H1 (cell line): Measurements from ENCODE around the gene FOSL2. TPM values are rescaled to one million over a fixed set of nuclear protein-coding genes. Genes with fewer than 3 reads are reported as not detected.

Source experiments
- CTCF ChIA-PET: fragments of 300-600 bp; sonication (Branson Sonifier 250); formaldehyde crosslinking; loops from one replicate; lab custom pipeline; 2021; ENCODE audit not compliant: partially characterized antibody; lab: Charles Lee
- POLR2A ChIA-PET: fragments of 300-600 bp; sonication (Branson Sonifier 250); formaldehyde crosslinking; loops from one replicate; lab custom pipeline; 2021; ENCODE audit warnings: inconsistent platforms; ENCODE audit not compliant: partially characterized antibody; lab: Charles Lee
- DNase-seq, 2 experiments: peaks; one replicate each; pipeline versions ENCODE4 v3.0.0 to v3.0.0-alpha.2; 2010 to 2022; ENCODE audit warnings: low spot score in 2 of 2, low read depth in 1 of 2, mixed read lengths in 1 of 2
- FAIRE-seq: peaks from 2 replicates; lab custom pipeline; 2011; peaks lifted over from hg19 to GRCh38; lab: Jason Lieb, UNC
- H2AFZ ChIP-seq: 2 replicates; pipeline ENCODE4 v1.8.1; 2012; ENCODE audit warnings: low read length, inconsistent platforms
- H2AK5ac ChIP-seq: 2 replicates; pipeline ENCODE4 v1.6.1; 2013; ENCODE audit warnings: low read depth, low read length
- H2BK120ac ChIP-seq: replicated peaks from 2 replicates; pipeline ENCODE3; 2013; ENCODE audit warnings: low read depth, low read length, inconsistent platforms
- H2BK12ac ChIP-seq: 2 replicates; pipeline ENCODE4 v1.6.1; 2013; ENCODE audit warnings: low read depth, low read length
- H2BK15ac ChIP-seq: 2 replicates; pipeline ENCODE4 v1.6.1; 2013; ENCODE audit warnings: low read length
- H2BK20ac ChIP-seq: 2 replicates; pipeline ENCODE4 v1.6.1; 2013; ENCODE audit warnings: low read length
- H2BK5ac ChIP-seq: 2 replicates; pipeline ENCODE4 v1.6.1; 2013; ENCODE audit warnings: low read depth, low read length
- H3K14ac ChIP-seq: 2 replicates; pipeline ENCODE4 v1.6.1; 2013; ENCODE audit warnings: inconsistent platforms; ENCODE audit not compliant: insufficient read length
- H3K18ac ChIP-seq: 2 replicates; pipeline ENCODE4 v1.6.1; 2013; ENCODE audit warnings: low read length; ENCODE audit errors: extremely low read depth
- H3K23ac ChIP-seq: 2 replicates; pipeline ENCODE4 v1.6.1; 2013; ENCODE audit warnings: inconsistent platforms; ENCODE audit not compliant: insufficient read length
- H3K23me2 ChIP-seq: 2 replicates; pipeline ENCODE4 v1.6.1; 2013; ENCODE audit warnings: low read depth, low read length
- H3K27ac ChIP-seq: 2 replicates; pipeline ENCODE4 v1.6.1; 2011; ENCODE audit warnings: low read depth, low read length, inconsistent platforms
- H3K27me3 ChIP-seq, 4 experiments: replicated peaks in 1 of 4; 1 replicate in 1 of 4; 2 replicates in 3 of 4; pipeline versions ENCODE4 v1.6.1 to v1.8.1; 2011 to 2013; ENCODE audit warnings: low read length in 3 of 4, mild to moderate bottlenecking in 3 of 4, inconsistent platforms in 2 of 4, mixed read lengths in 2 of 4, moderate library complexity in 1 of 4; ENCODE audit not compliant: control insufficient read depth in 3 of 4, insufficient read depth in 3 of 4; ENCODE audit errors: extremely low read depth in 1 of 4
- H3K36me3 ChIP-seq, 4 experiments: 2 replicates each; pipeline versions ENCODE4 v1.6.1 to v1.8.1; 2011 to 2013; ENCODE audit warnings: mild to moderate bottlenecking in 4 of 4, low read length in 3 of 4, moderate library complexity in 2 of 4, control low read depth in 1 of 4, inconsistent platforms in 1 of 4; ENCODE audit not compliant: insufficient read depth in 4 of 4, control insufficient read depth in 2 of 4
- H3K4ac ChIP-seq: replicated peaks from 2 replicates; pipeline ENCODE3; 2013; ENCODE audit warnings: low read length, low read depth, mixed read lengths, inconsistent platforms; ENCODE audit not compliant: insufficient read length
- H3K4me1 ChIP-seq, 4 experiments: replicated peaks in 1 of 4; 1 replicate in 1 of 4; 2 replicates in 3 of 4; pipeline versions ENCODE4 v1.6.1 to v1.8.1; 2011 to 2013; ENCODE audit warnings: low read length in 3 of 4, inconsistent platforms in 2 of 4, mixed read lengths in 1 of 4; ENCODE audit not compliant: insufficient read depth in 4 of 4, control insufficient read depth in 3 of 4
- H3K4me2 ChIP-seq, 2 experiments: 2 replicates each; pipeline versions ENCODE4 v1.6.1 to v1.8.1; 2011 to 2013; ENCODE audit warnings: low read depth in 2 of 2, low read length in 2 of 2, control low read depth in 1 of 2, inconsistent platforms in 1 of 2, mild to moderate bottlenecking in 1 of 2; ENCODE audit not compliant: insufficient read depth in 1 of 2
- H3K4me3 ChIP-seq, 4 experiments: fragments of 200-600, 300-600 bp in 1 of 4; sonication (generic), shearing (Covaris generic), sonication (Bioruptor Twin) in 1 of 4; 2 replicates each; pipeline versions ENCODE4 v1.5.1 to v1.8.1; 2011 to 2016; ENCODE audit warnings: low read length in 4 of 4, low read depth in 3 of 4, control low read depth in 2 of 4, inconsistent platforms in 2 of 4, mild to moderate bottlenecking in 2 of 4, mixed read lengths in 1 of 4, moderate library complexity in 1 of 4; ENCODE audit not compliant: insufficient read depth in 2 of 4; ENCODE audit errors: extremely low read depth in 1 of 4
- H3K56ac ChIP-seq: replicated peaks from 2 replicates; pipeline ENCODE3; 2013; ENCODE audit warnings: low read depth, mild to moderate bottlenecking, mixed read lengths, low read length, inconsistent platforms; ENCODE audit not compliant: insufficient read length
- H3K79me1 ChIP-seq: 2 replicates; pipeline ENCODE4 v1.6.1; 2013; ENCODE audit warnings: low read depth, low read length, control low read depth
- H3K79me2 ChIP-seq, 2 experiments: 2 replicates each; pipeline versions ENCODE4 v1.6.1 to v1.8.1; 2012 to 2013; ENCODE audit warnings: low read length in 2 of 2, mild to moderate bottlenecking in 2 of 2, inconsistent platforms in 1 of 2; ENCODE audit not compliant: insufficient read depth in 2 of 2, control insufficient read depth in 1 of 2
- H3K9ac ChIP-seq, 4 experiments: replicated peaks in 1 of 4; 1 replicate in 1 of 4; 2 replicates in 3 of 4; pipeline versions ENCODE4 v1.6.1 to v1.8.1; 2011 to 2013; ENCODE audit warnings: low read depth in 3 of 4, low read length in 3 of 4, control low read depth in 2 of 4, mild to moderate bottlenecking in 2 of 4, moderate library complexity in 2 of 4, inconsistent platforms in 1 of 4; ENCODE audit errors: extremely low read depth in 1 of 4
- H3K9me3 ChIP-seq, 2 experiments: 2 replicates each; pipeline versions ENCODE4 v1.6.1 to v1.8.1; 2012 to 2013; ENCODE audit warnings: mild to moderate bottlenecking in 2 of 2, moderate library complexity in 2 of 2, control low read depth in 1 of 2, inconsistent platforms in 1 of 2, low read depth in 1 of 2, low read length in 1 of 2, mixed read lengths in 1 of 2; ENCODE audit not compliant: insufficient read depth in 2 of 2
- H4K20me1 ChIP-seq, 2 experiments: replicated peaks in 1 of 2; 2 replicates each; pipeline versions ENCODE3 to v1.8.1; 2011 to 2013; ENCODE audit warnings: inconsistent platforms in 2 of 2, low read length in 2 of 2, mild to moderate bottlenecking in 1 of 2; ENCODE audit not compliant: insufficient read depth in 2 of 2, control insufficient read depth in 1 of 2
- H4K5ac ChIP-seq: 2 replicates; pipeline ENCODE4 v1.6.1; 2013; ENCODE audit warnings: low read length, low read depth, mixed read lengths, inconsistent platforms; ENCODE audit not compliant: insufficient read length
- H4K8ac ChIP-seq: 2 replicates; pipeline ENCODE4 v1.8.0; 2013; ENCODE audit warnings: mild to moderate bottlenecking, moderate library complexity, low read length, inconsistent platforms; ENCODE audit not compliant: insufficient read depth; ENCODE audit errors: extremely low read depth
- H4K91ac ChIP-seq: replicated peaks from 2 replicates; pipeline ENCODE3; 2013; ENCODE audit warnings: low read length, mixed read lengths, inconsistent platforms; ENCODE audit not compliant: insufficient read length
- CBX5 ChIP-seq: fragments of 300-800, 300-1000 bp; sonication (generic); IDR thresholded peaks from 2 replicates; pipeline ENCODE4 v1.7.1; 2016; ENCODE audit warnings: antibody characterized with exemption, low read length, low read depth
- CEBPB ChIP-seq: IDR thresholded peaks from 2 replicates; pipeline ENCODE4 v1.6.1; 2012; ENCODE audit warnings: low read depth, low read length
- HDAC2 ChIP-seq, 2 experiments: fragments of 300-600 bp in 1 of 2; sonication (generic) in 1 of 2; IDR thresholded peaks; 2 replicates each; pipeline ENCODE4 v1.6.1; 2011 to 2012; ENCODE audit warnings: low read depth in 2 of 2, low read length in 2 of 2, mild to moderate bottlenecking in 2 of 2, moderate library complexity in 2 of 2, borderline replicate concordance in 1 of 2, inconsistent platforms in 1 of 2
- HDAC6 ChIP-seq: IDR thresholded peaks from one replicate; pipeline ENCODE4 v1.7.1; 2012; ENCODE audit warnings: low read depth, mild to moderate bottlenecking, inconsistent platforms, low read length, moderate library complexity
- KDM4A ChIP-seq: IDR thresholded peaks from one replicate; pipeline ENCODE4 v1.7.1; 2012; ENCODE audit warnings: low read depth, mild to moderate bottlenecking, moderate library complexity, low read length, inconsistent platforms; ENCODE audit not compliant: severe bottlenecking
- POLR2AphosphoS5 ChIP-seq: IDR thresholded peaks from 2 replicates; pipeline ENCODE4 v1.6.1; 2011; ENCODE audit warnings: low read depth, low read length
- RAD21 ChIP-seq, 2 experiments: IDR thresholded peaks in 1 of 2; conservative IDR thresholded peaks in 1 of 2; 2 replicates each; pipeline ENCODE4 v1.6.1; 2011; ENCODE audit warnings: low read depth in 2 of 2, low read length in 2 of 2, improper control_type of control experiment in 1 of 2, inconsistent platforms in 1 of 2, mild to moderate bottlenecking in 1 of 2, moderate library complexity in 1 of 2
- SRF ChIP-seq: IDR thresholded peaks from 2 replicates; pipeline ENCODE4 v1.6.1; 2011; ENCODE audit warnings: mild to moderate bottlenecking, low read depth, low read length, moderate library complexity
- TAF7 ChIP-seq: optimal IDR thresholded peaks from 2 replicates; pipeline ENCODE3; 2011; ENCODE audit warnings: low read depth, mild to moderate bottlenecking, inconsistent platforms, low read length, moderate library complexity, borderline replicate concordance
- TBP ChIP-seq: IDR thresholded peaks from 2 replicates; pipeline ENCODE4 v1.6.1; 2011; ENCODE audit warnings: low read depth, low read length, improper control_type of control experiment
- YY1 ChIP-seq: IDR thresholded peaks from 2 replicates; pipeline ENCODE4 v1.6.1; 2011; ENCODE audit warnings: low read depth, mild to moderate bottlenecking, low read length
- WGBS, 2 experiments: shearing (Covaris generic) in 1 of 2; methylation state at CpG; one replicate each; pipeline versions ENCODE4 v1.1.6 to v1.1.7; 2013 to 2015; ENCODE audit warnings: low lambda C conversion rate in 2 of 2, mixed read lengths in 2 of 2, inconsistent platforms in 1 of 2, low coverage in 1 of 2, missing lambda C conversion rate in 1 of 2; ENCODE audit not compliant: insufficient replicate concordance in 2 of 2, insufficient coverage in 1 of 2, insufficient read length in 1 of 2; ENCODE audit errors: extremely low coverage in 1 of 2, missing lambda C conversion rate in 1 of 2; 5-methylcytosine and 5-hydroxymethylcytosine counted together
- polyA plus RNA-seq, 7 experiments: library from polyadenylated mRNA; depleted of rRNA in 3 of 7; stranded (reverse) in 5 of 7; unstranded in 2 of 7; fragments of >200 nt in 5 of 7; fragments of 200-250 nt in 2 of 7; gene quantifications; 1 replicate in 5 of 7; 2 replicates in 1 of 7; 4 replicates in 1 of 7; pipeline versions ENCODE4 v1.2.1 to v1.2.3, GENCODE V29; 2011 to 2013; ENCODE audit warnings: missing spikeins in 2 of 7, mixed read lengths in 2 of 7
- total RNA-seq: library from RNA; stranded (reverse); fragmentation: NEBNext Ultra II Directional; extraction: Animal tissue kit (Norgen Biotek cat#: 25700); gene quantifications from 2 replicates; pipeline ENCODE4 v1.2.1, GENCODE V29; 2021
- TF ChIP-seq, protein P1 (sequence below), 3 experiments: IDR thresholded peaks; 1 replicate in 2 of 3; 2 replicates in 1 of 3; pipeline versions ENCODE4 v1.5.1 to v1.6.1; 2011; ENCODE audit warnings: low read length in 3 of 3, mild to moderate bottlenecking in 3 of 3, inconsistent platforms in 2 of 3, low read depth in 1 of 3, moderate library complexity in 1 of 3; ENCODE audit not compliant: insufficient read depth in 1 of 3; ENCODE audit errors: control extremely low read depth in 1 of 3

The FOSL2 gene
- total and polyA plus RNA-seq, 2 of the 8 experiments (the other 6 are each of a cell fraction or from before 2014, with no cell fraction given), result 1.5 to 4.5 TPM

DNA sequence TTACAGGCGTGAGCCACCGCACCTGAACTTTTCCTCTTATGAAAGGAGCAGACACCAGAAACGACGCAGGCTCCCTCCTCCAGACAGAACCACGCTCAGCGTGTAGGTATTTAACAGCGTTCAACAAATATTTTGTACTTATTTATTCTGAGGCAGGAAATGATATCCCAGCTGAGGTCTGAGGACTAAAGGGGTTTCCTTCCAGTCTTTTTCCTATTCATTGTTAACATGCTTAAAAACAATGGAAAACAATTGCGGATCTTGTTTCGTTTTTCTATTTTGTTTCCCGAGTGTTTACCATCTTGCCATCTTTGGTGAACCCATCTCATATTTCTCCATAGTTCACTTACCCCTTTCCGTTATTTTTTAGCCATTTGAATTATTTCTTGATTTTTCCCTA is 43.7 kb upstream of the FOSL2 start:
- H4K5ac ChIP-seq, result no peak overlapping the region
- no peaks in the 10 kb centered on the region for H3K9me3 ChIP-seq
- H3K23ac ChIP-seq, result no peak overlapping the region
- H3K27ac ChIP-seq, result no peak overlapping the region
- no peak overlapping the region for H2BK15ac ChIP-seq
- no peaks in the 10 kb centered on the region for H3K79me2 ChIP-seq
- H3K27me3 ChIP-seq, result no peaks in the 10 kb centered on the region
- H2BK12ac ChIP-seq, result no peak overlapping the region
- no peak overlapping the region for H3K14ac ChIP-seq
- H3K18ac ChIP-seq, result no peak overlapping the region
- H3K23me2 ChIP-seq, result no peaks in the 10 kb centered on the region
- H2AK5ac ChIP-seq, result no peak overlapping the region
- 95% methylated on average over 11 of the region's 11 CpGs; no CpG with 5 or more reads in 1 of the 2 experiments for WGBS, 2 experiments
- H2BK5ac ChIP-seq, result no peak overlapping the region
- H2BK20ac ChIP-seq, result no peak overlapping the region
- no peaks in the 10 kb centered on the region for H3K36me3 ChIP-seq
- ChIA-PET POLR2A (no interaction called here), CTCF (interaction anchor here (2.8 kb wide), 1 partner anchor 9 kb away, joined by 14 read pairs; no protein-coding TSS in a partner anchor)
- H3K79me1 ChIP-seq, result no peaks in the 10 kb centered on the region
- H3K4ac ChIP-seq, result no peak overlapping the region
- no peak overlapping the region for H2AFZ ChIP-seq
- no peak overlapping the region for H3K9ac ChIP-seq
- no peak overlapping the region for H3K56ac ChIP-seq
- H4K20me1 ChIP-seq, result no peaks in the 10 kb centered on the region
- no peak for DNase-seq
- no peak for FAIRE-seq
- peaks cover 0 to 6% (median 2%) of the 10 kb centered on the region in 4 experiments; a peak in 5 of 7 replicates for H3K4me1 ChIP-seq
- H4K91ac ChIP-seq, result no peak overlapping the region
- no peak overlapping the region for H3K4me3 ChIP-seq
- no peak overlapping the region for H2BK120ac ChIP-seq
- no peak overlapping the region for H4K8ac ChIP-seq
- H3K4me2 ChIP-seq, result no peak overlapping the region
- TF ChIP-seq CEBPB, result no peak
- no peak for TF ChIP-seq TAF7
- TF ChIP-seq YY1, result no peak
- TF ChIP-seq TBP, result no peak
- TF ChIP-seq, protein P1, sequence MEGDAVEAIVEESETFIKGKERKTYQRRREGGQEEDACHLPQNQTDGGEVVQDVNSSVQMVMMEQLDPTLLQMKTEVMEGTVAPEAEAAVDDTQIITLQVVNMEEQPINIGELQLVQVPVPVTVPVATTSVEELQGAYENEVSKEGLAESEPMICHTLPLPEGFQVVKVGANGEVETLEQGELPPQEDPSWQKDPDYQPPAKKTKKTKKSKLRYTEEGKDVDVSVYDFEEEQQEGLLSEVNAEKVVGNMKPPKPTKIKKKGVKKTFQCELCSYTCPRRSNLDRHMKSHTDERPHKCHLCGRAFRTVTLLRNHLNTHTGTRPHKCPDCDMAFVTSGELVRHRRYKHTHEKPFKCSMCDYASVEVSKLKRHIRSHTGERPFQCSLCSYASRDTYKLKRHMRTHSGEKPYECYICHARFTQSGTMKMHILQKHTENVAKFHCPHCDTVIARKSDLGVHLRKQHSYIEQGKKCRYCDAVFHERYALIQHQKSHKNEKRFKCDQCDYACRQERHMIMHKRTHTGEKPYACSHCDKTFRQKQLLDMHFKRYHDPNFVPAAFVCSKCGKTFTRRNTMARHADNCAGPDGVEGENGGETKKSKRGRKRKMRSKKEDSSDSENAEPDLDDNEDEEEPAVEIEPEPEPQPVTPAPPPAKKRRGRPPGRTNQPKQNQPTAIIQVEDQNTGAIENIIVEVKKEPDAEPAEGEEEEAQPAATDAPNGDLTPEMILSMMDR (IDR thresholded peaks at IDR 0.05; ENCODE audit: control extremely low read depth in 1 of 3, insufficient read depth in 1 of 3, low read depth in 1 of 3, low read length in 3 of 3), result no peak
- no peak for TF ChIP-seq CBX5
- no peak for TF ChIP-seq RAD21 (IDR thresholded peaks at IDR 0.05 in 1 of 2, conservative IDR thresholded peaks at IDR 0.05 in 1 of 2; ENCODE audit: low read depth in 2 of 2, low read length in 2 of 2)
- TF ChIP-seq HDAC2 (IDR thresholded peaks at IDR 0.05; ENCODE audit: borderline replicate concordance in 1 of 2, low read depth in 2 of 2, low read length in 2 of 2), result no peak
- TF ChIP-seq POLR2AphosphoS5, result no peak
- TF ChIP-seq HDAC6, result no peak
- no peak for TF ChIP-seq SRF
- TF ChIP-seq KDM4A, result no peak
